HS-5 (cell line): ENCODE data around the gene ARID1B.
"Not testable (repeated sequence)": the region's sequence is repeated elsewhere in the genome, so short reads cannot be mapped to it uniquely, and the experiment has no call there.

ENCODE experiments used
- DNase-seq: peaks from one replicate; pipeline ENCODE4 v3.0.0-alpha.2; 2012; ENCODE audit warnings: low read depth

ARID1B gene

GRCh38 chr6:157133856-157134255, 356.7 kb downstream of the ARID1B start:
- no peak for DNase-seq

GRCh38 chr6:157134402-157135047, 357.3 kb downstream of the ARID1B start:
- DNase-seq = no peak

- no peak for DNase-seq
Measured at GRCh38 chr6:157135691-157136090, 358.5 kb downstream of the ARID1B start.

GRCh38 chr6:157137501-157137900, 360.3 kb downstream of the ARID1B start:
- no peak for DNase-seq

- DNase-seq = no peak
Measured at GRCh38 chr6:157139054-157139708, 362.0 kb downstream of the ARID1B start.

GRCh38 chr6:157143171-157143889, 366.2 kb downstream of the ARID1B start:
- no peak for DNase-seq

GRCh38 chr6:157143890-157144798, 367.0 kb downstream of the ARID1B start:
- DNase-seq = no peak

GRCh38 chr6:157144859-157145568, 367.8 kb downstream of the ARID1B start:
- DNase-seq = no peak

- no peak for DNase-seq
Measured at GRCh38 chr6:157145656-157146285, 368.6 kb downstream of the ARID1B start.

- DNase-seq = not testable (repeated sequence)
Measured at GRCh38 chr6:157147054-157148026, 370.2 kb downstream of the ARID1B start.

- peak; percentile 89 for DNase-seq
Measured at GRCh38 chr6:157148391-157149323, 371.5 kb downstream of the ARID1B start.

- DNase-seq = peak; percentile 82
Measured at GRCh38 chr6:157150076-157150475, 372.9 kb downstream of the ARID1B start.

GRCh38 chr6:157151029-157151428, 373.9 kb downstream of the ARID1B start:
- DNase-seq = no peak

GRCh38 chr6:157151989-157152388, 374.8 kb downstream of the ARID1B start:
- DNase-seq = peak; percentile 82

GRCh38 chr6:157152556-157152955, 375.4 kb downstream of the ARID1B start:
- no peak for DNase-seq

GRCh38 chr6:157155804-157156203, 378.6 kb downstream of the ARID1B start:
- no peak for DNase-seq

GRCh38 chr6:157157258-157157657, 380.1 kb downstream of the ARID1B start:
- no peak for DNase-seq

GRCh38 chr6:157158456-157158855, 381.3 kb downstream of the ARID1B start:
- DNase-seq = no peak

GRCh38 chr6:157158897-157159296, 381.7 kb downstream of the ARID1B start:
- DNase-seq = no peak
